CD14-positive monocyte (primary cell): ENCODE data around the gene CES4A. TPM values are rescaled to one million over a fixed set of nuclear protein-coding genes. Genes with fewer than 3 reads are reported as not detected.
"Not testable (repeated sequence)": the region's sequence is repeated elsewhere in the genome, so short reads cannot be mapped to it uniquely, and the experiment has no call there.

Source experiments
- DNase-seq, 3 donors: peaks; one replicate each; pipeline ENCODE4 v3.0.0-alpha.2; 2011 to 2022
- H2AFZ ChIP-seq: 2 replicates; pipeline ENCODE4 v1.6.0; 2012; ENCODE audit warnings: mild to moderate bottlenecking, low read depth, low read length, inconsistent platforms; ENCODE audit not compliant: insufficient read depth, poor library complexity, severe bottlenecking
- H3K27ac ChIP-seq, 2 donors: 1 replicate in 1 of 2; 2 replicates in 1 of 2; pipeline ENCODE4 v1.5.1; 2012 to 2013; ENCODE audit warnings: low read length in 2 of 2, control low read depth in 1 of 2, inconsistent platforms in 1 of 2, low read depth in 1 of 2, mild to moderate bottlenecking in 1 of 2
- H3K27me3 ChIP-seq, 2 donors: one replicate each; pipeline versions ENCODE4 v1.6.0 to v1.6.1; 2011 to 2013; ENCODE audit warnings: low read length in 2 of 2; ENCODE audit not compliant: control insufficient read depth in 2 of 2, insufficient read depth in 2 of 2
- H3K36me3 ChIP-seq, 2 donors: replicated peaks in 1 of 2; 1 replicate in 1 of 2; 2 replicates in 1 of 2; pipeline versions ENCODE4 v1.5.1 to v1.6.1; 2012 to 2013; ENCODE audit warnings: low read length in 2 of 2, control low read depth in 1 of 2, inconsistent platforms in 1 of 2, mild to moderate bottlenecking in 1 of 2; ENCODE audit not compliant: insufficient read depth in 2 of 2, control insufficient read depth in 1 of 2
- H3K4me1 ChIP-seq, 2 donors: 1 replicate in 1 of 2; 2 replicates in 1 of 2; pipeline versions ENCODE4 v1.5.1 to v1.6.1; 2012 to 2013; ENCODE audit warnings: low read length in 2 of 2, control low read depth in 1 of 2, inconsistent platforms in 1 of 2, mild to moderate bottlenecking in 1 of 2, moderate library complexity in 1 of 2; ENCODE audit not compliant: insufficient read depth in 2 of 2, control insufficient read depth in 1 of 2
- H3K4me2 ChIP-seq: replicated peaks from 2 replicates; pipeline ENCODE3; 2012; ENCODE audit warnings: low read length, moderate library complexity, mild to moderate bottlenecking; ENCODE audit not compliant: poor library complexity, severe bottlenecking; ENCODE audit errors: extremely low read depth
- H3K4me3 ChIP-seq, 3 experiments: fragments of 200-600 bp in 1 of 3; sonication (generic) in 1 of 3; replicated peaks in 1 of 3; 1 replicate in 2 of 3; 2 replicates in 1 of 3; pipeline ENCODE4 v1.5.1; 2011 to 2013; ENCODE audit warnings: low read length in 3 of 3, mild to moderate bottlenecking in 3 of 3, control low read depth in 2 of 3, low read depth in 2 of 3, inconsistent platforms in 1 of 3, moderate library complexity in 1 of 3
- H3K79me2 ChIP-seq: 2 replicates; pipeline ENCODE4 v1.6.0; 2012; ENCODE audit warnings: mild to moderate bottlenecking, control low read depth, inconsistent platforms, low read length, moderate library complexity; ENCODE audit not compliant: insufficient read depth
- H3K9ac ChIP-seq: 2 replicates; pipeline ENCODE4 v1.6.0; 2017; ENCODE audit warnings: low read length, mild to moderate bottlenecking; ENCODE audit not compliant: insufficient read depth, poor library complexity, severe bottlenecking
- H3K9me3 ChIP-seq, 2 donors: replicated peaks in 1 of 2; 1 replicate in 1 of 2; 2 replicates in 1 of 2; pipeline versions ENCODE4 v1.5.1 to v1.6.1; 2012 to 2013; ENCODE audit warnings: low read length in 2 of 2, control low read depth in 1 of 2; ENCODE audit not compliant: control insufficient read depth in 1 of 2, insufficient read depth in 1 of 2
- H4K20me1 ChIP-seq: 2 replicates; pipeline ENCODE4 v1.6.0; 2012; ENCODE audit warnings: mild to moderate bottlenecking, low read length, control low read depth, moderate library complexity; ENCODE audit not compliant: insufficient read depth
- H3K27ac Mint-ChIP-seq, 7 donors: one replicate each; pipeline ENCODE4 v1.8.0; 2020; ENCODE audit warnings: mild to moderate bottlenecking in 7 of 7, mixed read lengths in 7 of 7, moderate library complexity in 6 of 7, inconsistent platforms in 2 of 7
- H3K27me3 Mint-ChIP-seq, 3 donors: one replicate each; pipeline ENCODE4 v1.8.0; 2021 to 2022; ENCODE audit warnings: low read depth in 3 of 3, mild to moderate bottlenecking in 3 of 3, mixed read lengths in 3 of 3, moderate library complexity in 3 of 3, inconsistent platforms in 1 of 3
- H3K36me3 Mint-ChIP-seq, 2 donors: one replicate each; pipeline ENCODE4 v1.8.0; 2020; ENCODE audit warnings: mixed read lengths in 2 of 2, inconsistent platforms in 1 of 2, mild to moderate bottlenecking in 1 of 2
- H3K4me1 Mint-ChIP-seq: one replicate; pipeline ENCODE4 v1.8.0; 2020; ENCODE audit warnings: mild to moderate bottlenecking, mixed read lengths
- H3K4me3 Mint-ChIP-seq, 2 donors: one replicate each; pipeline ENCODE4 v1.8.0; 2020; ENCODE audit warnings: mild to moderate bottlenecking in 2 of 2, mixed read lengths in 2 of 2, moderate library complexity in 1 of 2
- H3K9me3 Mint-ChIP-seq, 7 donors: one replicate each; pipeline ENCODE4 v1.8.0; 2020 to 2022; ENCODE audit warnings: mixed read lengths in 7 of 7, mild to moderate bottlenecking in 6 of 7, moderate library complexity in 6 of 7, inconsistent platforms in 2 of 7
- WGBS: methylation state at CpG from one replicate; pipeline ENCODE4 v1.1.5; 2013; ENCODE audit warnings: missing lambda C conversion rate; ENCODE audit not compliant: insufficient coverage; 5-methylcytosine and 5-hydroxymethylcytosine counted together
- intact Hi-C, 2 donors: fragments of 100-400 bp; cut with micrococcal nuclease; formaldehyde crosslinking; loops; one replicate each; pipeline versions ENCODE4 v1.15.0 to v1.15.1; 2023
- polyA plus RNA-seq, 3 donors: library from polyadenylated mRNA; depleted of rRNA in 1 of 3; unstranded in 2 of 3; stranded (reverse) in 1 of 3; fragments of 300-500 nt in 2 of 3; fragments of >200 nt in 1 of 3; fragmentation: Illumina TruSeq in 2 of 3; gene quantifications; 1 replicate in 2 of 3; 2 replicates in 1 of 3; pipeline ENCODE4 v1.2.3, GENCODE V29; 2012 to 2021
- TF ChIP-seq, protein P1 (sequence below): fragments of 200-600 bp; IDR thresholded peaks from one replicate; pipeline ENCODE4 v1.8.0; 2022; ENCODE audit warnings: antibody characterized with exemption, mild to moderate bottlenecking

The CES4A gene
- polyA plus RNA-seq, 3 donors = 3.3 to 47.6 (median 4.1) TPM

DNA sequence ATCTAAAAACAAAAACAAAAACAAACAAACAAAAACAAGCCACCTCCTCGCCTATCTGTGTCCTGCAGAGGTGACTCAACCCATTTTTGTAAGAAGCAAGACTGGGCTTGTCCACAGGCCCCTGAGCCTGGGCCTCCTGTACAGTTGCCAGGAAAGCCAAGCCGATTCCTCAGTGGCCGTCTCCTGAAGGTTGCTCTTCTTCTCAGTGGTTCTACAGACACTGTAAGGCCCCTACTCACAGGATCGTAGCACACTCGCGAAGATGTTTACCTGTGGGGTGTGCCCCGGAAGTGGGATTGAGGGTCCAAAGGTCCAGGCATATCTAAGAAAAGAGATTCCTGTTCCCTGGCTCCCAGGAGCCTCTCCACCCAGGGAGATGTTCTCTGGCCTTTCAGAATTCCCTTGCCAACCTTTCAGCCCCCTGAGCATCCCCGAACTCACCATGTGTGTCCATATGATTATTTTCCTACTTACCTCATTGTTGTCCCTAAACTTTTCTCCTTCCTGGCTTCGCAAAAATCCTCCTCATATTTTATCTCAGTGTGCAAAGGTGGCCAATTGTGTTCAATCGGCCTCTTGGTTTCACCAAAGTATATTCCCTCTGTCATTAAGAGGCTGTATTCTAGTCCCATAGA is 34.8 kb upstream of the CES4A start:
- peaks cover 23 to 40% of the 10 kb centered on the region in 2 donors for H3K27me3 ChIP-seq
- H3K27ac ChIP-seq = no peak overlapping the region
- DNase-seq = no peak
- H3K4me3 ChIP-seq = no peak overlapping the region
- TF ChIP-seq, protein P1, sequence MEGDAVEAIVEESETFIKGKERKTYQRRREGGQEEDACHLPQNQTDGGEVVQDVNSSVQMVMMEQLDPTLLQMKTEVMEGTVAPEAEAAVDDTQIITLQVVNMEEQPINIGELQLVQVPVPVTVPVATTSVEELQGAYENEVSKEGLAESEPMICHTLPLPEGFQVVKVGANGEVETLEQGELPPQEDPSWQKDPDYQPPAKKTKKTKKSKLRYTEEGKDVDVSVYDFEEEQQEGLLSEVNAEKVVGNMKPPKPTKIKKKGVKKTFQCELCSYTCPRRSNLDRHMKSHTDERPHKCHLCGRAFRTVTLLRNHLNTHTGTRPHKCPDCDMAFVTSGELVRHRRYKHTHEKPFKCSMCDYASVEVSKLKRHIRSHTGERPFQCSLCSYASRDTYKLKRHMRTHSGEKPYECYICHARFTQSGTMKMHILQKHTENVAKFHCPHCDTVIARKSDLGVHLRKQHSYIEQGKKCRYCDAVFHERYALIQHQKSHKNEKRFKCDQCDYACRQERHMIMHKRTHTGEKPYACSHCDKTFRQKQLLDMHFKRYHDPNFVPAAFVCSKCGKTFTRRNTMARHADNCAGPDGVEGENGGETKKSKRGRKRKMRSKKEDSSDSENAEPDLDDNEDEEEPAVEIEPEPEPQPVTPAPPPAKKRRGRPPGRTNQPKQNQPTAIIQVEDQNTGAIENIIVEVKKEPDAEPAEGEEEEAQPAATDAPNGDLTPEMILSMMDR = no peak
- peaks cover 18 to 19% of the 10 kb centered on the region in 2 donors for H3K4me1 ChIP-seq
- no peak overlapping the region for H3K4me2 ChIP-seq
- H4K20me1 ChIP-seq = no peaks in the 10 kb centered on the region
- Mint-ChIP-seq H3K4me1 (peaks cover 18% of the 10 kb centered on the region), H3K36me3 (peaks cover 0 to 2% of the 10 kb centered on the region in 2 donors), H3K9me3 (peaks cover 0 to 16% (median 8%) of the 10 kb centered on the region in 7 donors), H3K27me3 (peaks cover 37 to 42% (median 40%) of the 10 kb centered on the region in 3 donors), H3K27ac (peak overlapping the region in 1 of 7 donors; percentile 37), H3K4me3 (no peak overlapping the region)
- H3K9ac ChIP-seq = no peak overlapping the region
- no peaks in the 10 kb centered on the region for H3K36me3 ChIP-seq
- intact Hi-C loops = no loop called here
- no peaks in the 10 kb centered on the region for H3K79me2 ChIP-seq
- H3K9me3 ChIP-seq = peaks cover 0 to 10% of the 10 kb centered on the region in 2 donors
- 92% methylated on average over 8 of the region's 10 CpGs for WGBS
- H2AFZ ChIP-seq = no peak overlapping the region

DNA sequence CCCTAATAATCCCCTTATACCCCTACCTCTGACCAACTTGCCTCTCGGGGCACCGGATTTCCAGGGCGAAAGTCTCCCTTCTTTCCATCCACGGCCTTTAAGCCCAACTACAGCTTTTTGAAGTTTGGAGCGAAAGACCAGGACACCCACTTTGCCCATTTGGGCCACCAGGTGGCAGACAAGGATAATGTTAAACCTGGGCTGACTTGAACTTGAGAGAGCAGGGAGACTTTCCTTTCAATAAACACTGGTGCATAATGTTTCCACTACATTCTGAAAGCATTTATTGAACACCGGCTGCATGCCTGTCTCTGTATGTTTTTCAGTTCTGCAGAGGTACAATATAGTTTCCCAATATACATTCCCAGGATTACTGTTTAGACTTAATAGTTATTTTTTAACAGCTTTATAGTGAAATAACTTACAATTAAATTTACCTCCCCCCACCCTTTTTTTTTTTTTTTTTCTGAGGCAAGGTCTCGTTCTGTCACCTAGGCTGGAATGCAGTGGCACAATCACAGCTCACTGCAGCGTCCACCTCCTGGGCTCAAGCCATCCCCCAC is 34.2 kb upstream of the CES4A start:
- Histone ChIP-seq H3K4me1 (peaks cover 18 to 20% of the 10 kb centered on the region in 2 donors), H3K4me2 (no peak overlapping the region), H3K9me3 (peaks cover 0 to 10% of the 10 kb centered on the region in 2 donors), H3K27ac (no peak overlapping the region), H4K20me1 (no peaks in the 10 kb centered on the region), H3K4me3 (no peak overlapping the region), H3K9ac (no peak overlapping the region), H2AFZ (no peak overlapping the region), H3K79me2 (no peaks in the 10 kb centered on the region), H3K36me3 (no peaks in the 10 kb centered on the region), H3K27me3 (peaks cover 17 to 34% of the 10 kb centered on the region in 2 donors)
- peaks cover 0 to 2% of the 10 kb centered on the region in 2 donors for H3K36me3 Mint-ChIP-seq
- WGBS = 4% methylated on average over 5 of the region's 8 CpGs
- peaks cover 31 to 38% (median 34%) of the 10 kb centered on the region in 3 donors for H3K27me3 Mint-ChIP-seq
- TF ChIP-seq, protein P1 = peak; percentile 86
- DNase-seq = peak; percentile 58 to 67 (median 62)
- H3K4me3 Mint-ChIP-seq = no peak overlapping the region
- H3K9me3 Mint-ChIP-seq = peaks cover 0 to 16% (median 8%) of the 10 kb centered on the region in 7 donors
- intact Hi-C loops = no loop called here
- peaks cover 19% of the 10 kb centered on the region for H3K4me1 Mint-ChIP-seq
- no peak overlapping the region for H3K27ac Mint-ChIP-seq

DNA sequence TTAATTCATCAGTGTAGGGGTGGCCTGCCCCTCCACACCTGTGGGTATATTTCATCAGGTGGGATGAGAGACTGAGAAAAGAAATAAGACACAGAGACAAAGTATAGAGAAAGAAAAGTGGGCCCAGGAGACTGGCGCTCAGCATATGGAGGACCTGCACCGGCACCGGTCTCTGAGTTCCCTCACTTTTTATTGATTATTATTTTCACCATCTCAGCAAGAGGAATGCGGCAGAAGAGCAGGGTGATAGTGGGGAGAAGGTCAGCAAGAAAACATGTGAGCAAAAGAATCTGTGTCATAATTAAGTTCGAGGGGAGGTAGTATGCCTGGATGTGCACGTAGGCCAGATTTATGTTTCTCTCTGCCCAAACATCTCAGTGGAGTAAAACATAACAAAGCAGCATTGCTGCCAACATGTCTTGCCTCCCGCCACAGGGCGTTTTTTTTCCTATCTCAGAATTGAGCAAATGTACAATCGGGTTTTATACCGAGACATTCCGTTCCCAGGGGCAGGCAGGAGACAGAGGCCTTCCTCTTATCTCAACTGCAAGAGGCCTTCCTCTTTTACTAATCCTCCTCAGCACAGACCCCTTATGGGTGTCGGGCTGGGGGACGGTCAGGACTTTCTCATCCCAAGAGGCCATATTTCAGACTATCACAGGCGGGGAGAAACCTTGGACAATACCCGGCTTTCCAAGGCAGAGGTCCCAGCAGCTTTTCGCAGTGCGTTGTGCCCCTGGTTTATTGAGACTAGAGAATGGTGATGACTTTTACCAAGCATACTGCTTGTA is 32.8 kb upstream of the CES4A start:
- intact Hi-C loops = loop anchor here in 1 of 2 donors (5.0 kb wide), 1 partner anchor 202 kb away; the partner anchor contains the start of genes FBXL8 and TRADD

More for the DNA sequence above, 32.8 kb upstream of the CES4A start:
- H2AFZ ChIP-seq, H3K9ac ChIP-seq, H3K27ac ChIP-seq, H3K4me3 Mint-ChIP-seq, H3K36me3 ChIP-seq, H3K4me2 ChIP-seq, H3K36me3 Mint-ChIP-seq, H3K27ac Mint-ChIP-seq, DNase-seq, H3K9me3 ChIP-seq, H3K79me2 ChIP-seq, H4K20me1 ChIP-seq, H3K4me3 ChIP-seq: not testable (repeated sequence)
- Mint-ChIP-seq H3K4me1 (peaks cover 32% of the 10 kb centered on the region), H3K9me3 (peaks cover 0 to 11% (median 5%) of the 10 kb centered on the region in 7 donors), H3K27me3 (peaks cover 18 to 25% (median 20%) of the 10 kb centered on the region in 3 donors)
- 100% methylated on average over 2 of the region's 17 CpGs for WGBS
- peaks cover 31 to 34% of the 10 kb centered on the region in 2 donors for H3K4me1 ChIP-seq
- peaks cover 7 to 20% of the 10 kb centered on the region in 2 donors for H3K27me3 ChIP-seq
